Epithelial cell of proximal tubule (primary cell): ENCODE measurements around the gene UMODL1. TPM values are rescaled to one million over a fixed set of nuclear protein-coding genes. Genes with fewer than 3 reads are reported as not detected.

Source experiments
- DNase-seq: peaks from one replicate; pipeline ENCODE4 v3.0.0-alpha.2; 2011; ENCODE audit warnings: low read depth
- H3K4me3 ChIP-seq: 2 replicates; pipeline ENCODE4 v1.5.1; 2011; ENCODE audit warnings: low read depth, mild to moderate bottlenecking, low read length
- CTCF ChIP-seq: conservative IDR thresholded peaks from 2 replicates; pipeline ENCODE4 v1.5.1; 2012; ENCODE audit warnings: low read depth, mild to moderate bottlenecking, low read length
- total RNA-seq: library from RNA; depleted of rRNA; stranded (reverse); fragments of >200 nt; gene quantifications from 2 replicates; pipeline ENCODE4 v1.2.3, GENCODE V29; 2015

Gene UMODL1
- total RNA-seq, 1 donor from 2014 or later = not detected

GRCh38 chr21:42162831-42163510 is 91.9 kb downstream of the UMODL1 start:
- H3K4me3 ChIP-seq = no peak overlapping the region
- no peak for TF ChIP-seq CTCF
- DNase-seq = no peak

- no peak for TF ChIP-seq CTCF
- no peak overlapping the region for H3K4me3 ChIP-seq
- DNase-seq = no peak
Observed at GRCh38 chr21:42163511-42163863, 92.4 kb downstream of the UMODL1 start.

- H3K4me3 ChIP-seq = no peak overlapping the region
- TF ChIP-seq CTCF = peak; percentile 78
- DNase-seq = no peak
Observed at GRCh38 chr21:42164064-42164789, 93.1 kb downstream of the UMODL1 start.

GRCh38 chr21:42164818-42165217 is 93.7 kb downstream of the UMODL1 start:
- no peak for TF ChIP-seq CTCF
- H3K4me3 ChIP-seq = no peak overlapping the region
- no peak for DNase-seq

- TF ChIP-seq CTCF = no peak
- H3K4me3 ChIP-seq = no peak overlapping the region
- DNase-seq = no peak
Observed at GRCh38 chr21:42165901-42166300, 94.8 kb downstream of the UMODL1 start.

- no peak for DNase-seq
- TF ChIP-seq CTCF = no peak
- H3K4me3 ChIP-seq = no peak overlapping the region
Observed at GRCh38 chr21:42169758-42170157, 98.6 kb downstream of the UMODL1 start.
